Suprapubic skin (tissue), 4 donors: ENCODE data around the gene CFAP107.

Source experiments
- CTCF ChIP-seq, 2 donors: fragments of 200-600 bp in 1 of 2; fragments of 450-650 bp in 1 of 2; sonication (generic) in 1 of 2; IDR thresholded peaks; one replicate each; pipeline ENCODE4 v1.5.1; 2016 to 2019; ENCODE audit warnings: antibody characterized with exemption in 2 of 2, mild to moderate bottlenecking in 1 of 2, moderate library complexity in 1 of 2
- EP300 ChIP-seq: sonication (generic); formaldehyde crosslinking; IDR thresholded peaks from one replicate; pipeline ENCODE4 v1.6.1; 2017; ENCODE audit warnings: antibody characterized with exemption
- POLR2A ChIP-seq, 2 donors: fragments of 450-650 bp; IDR thresholded peaks; one replicate each; pipeline ENCODE4 v1.6.1; 2017; ENCODE audit warnings: antibody characterized with exemption in 2 of 2, mild to moderate bottlenecking in 2 of 2, moderate library complexity in 2 of 2
- POLR2AphosphoS5 ChIP-seq, 3 donors: sonication (generic); formaldehyde crosslinking; IDR thresholded peaks; one replicate each; pipeline ENCODE4 v1.6.1; 2017; ENCODE audit warnings: antibody characterized with exemption in 3 of 3

- TF ChIP-seq CTCF (IDR thresholded peaks at IDR 0.05) (no peak), POLR2AphosphoS5 (IDR thresholded peaks at IDR 0.05) (no peak), EP300 (no peak), POLR2A (IDR thresholded peaks at IDR 0.05) (no peak)
Observed at GRCh38 chr1:12769031-12769430, 23.0 kb downstream of the CFAP107 start.
